Neutrophil (primary cell): ENCODE data around the gene EXOC2.

Experiments
- H3K27ac ChIP-seq: fragments of 200-600 bp; sonication (generic); 2 replicates; pipeline ENCODE4 v1.5.1; 2016; ENCODE audit warnings: mild to moderate bottlenecking, moderate library complexity
- H3K27me3 ChIP-seq: fragments of 200-600 bp; sonication (generic); 2 replicates; pipeline ENCODE4 v1.6.0; 2016; ENCODE audit warnings: mild to moderate bottlenecking
- H3K36me3 ChIP-seq: fragments of 200-600 bp; sonication (generic); 2 replicates; pipeline ENCODE4 v1.5.1; 2017
- H3K4me1 ChIP-seq, 2 experiments: fragments of 200-600 bp in 1 of 2; sonication (generic) in 1 of 2; 1 replicate in 1 of 2; 2 replicates in 1 of 2; pipeline versions ENCODE4 v1.5.1 to v1.6.1; 2013 to 2016; ENCODE audit warnings: low read depth in 1 of 2, low read length in 1 of 2, mild to moderate bottlenecking in 1 of 2, moderate library complexity in 1 of 2; ENCODE audit not compliant: control insufficient read depth in 1 of 2, insufficient read depth in 1 of 2
- H3K4me3 ChIP-seq, 2 experiments: fragments of 200-600 bp in 1 of 2; sonication (generic) in 1 of 2; 1 replicate in 1 of 2; 2 replicates in 1 of 2; pipeline ENCODE4 v1.5.1; 2013 to 2016; ENCODE audit warnings: low read depth in 1 of 2, low read length in 1 of 2, mild to moderate bottlenecking in 1 of 2, moderate library complexity in 1 of 2
- H3K9me3 ChIP-seq: fragments of 200-600 bp; sonication (generic); 2 replicates; pipeline ENCODE4 v1.5.1; 2016
- TF ChIP-seq, protein P1 (sequence below): fragments of 200-600 bp; sonication (generic); IDR thresholded peaks from 2 replicates; pipeline ENCODE4 v1.5.1; 2016; ENCODE audit warnings: antibody characterized with exemption

EXOC2 gene

GRCh38 chr6:446418-447366 is 246.2 kb downstream of the EXOC2 start:
- peaks cover 14% of the 10 kb centered on the region for H3K27me3 ChIP-seq
- TF ChIP-seq, protein P1, sequence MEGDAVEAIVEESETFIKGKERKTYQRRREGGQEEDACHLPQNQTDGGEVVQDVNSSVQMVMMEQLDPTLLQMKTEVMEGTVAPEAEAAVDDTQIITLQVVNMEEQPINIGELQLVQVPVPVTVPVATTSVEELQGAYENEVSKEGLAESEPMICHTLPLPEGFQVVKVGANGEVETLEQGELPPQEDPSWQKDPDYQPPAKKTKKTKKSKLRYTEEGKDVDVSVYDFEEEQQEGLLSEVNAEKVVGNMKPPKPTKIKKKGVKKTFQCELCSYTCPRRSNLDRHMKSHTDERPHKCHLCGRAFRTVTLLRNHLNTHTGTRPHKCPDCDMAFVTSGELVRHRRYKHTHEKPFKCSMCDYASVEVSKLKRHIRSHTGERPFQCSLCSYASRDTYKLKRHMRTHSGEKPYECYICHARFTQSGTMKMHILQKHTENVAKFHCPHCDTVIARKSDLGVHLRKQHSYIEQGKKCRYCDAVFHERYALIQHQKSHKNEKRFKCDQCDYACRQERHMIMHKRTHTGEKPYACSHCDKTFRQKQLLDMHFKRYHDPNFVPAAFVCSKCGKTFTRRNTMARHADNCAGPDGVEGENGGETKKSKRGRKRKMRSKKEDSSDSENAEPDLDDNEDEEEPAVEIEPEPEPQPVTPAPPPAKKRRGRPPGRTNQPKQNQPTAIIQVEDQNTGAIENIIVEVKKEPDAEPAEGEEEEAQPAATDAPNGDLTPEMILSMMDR = no peak
- no peaks in the 10 kb centered on the region for H3K9me3 ChIP-seq
- H3K36me3 ChIP-seq = no peaks in the 10 kb centered on the region
- H3K27ac ChIP-seq = no peak overlapping the region
- H3K4me1 ChIP-seq = no peaks in the 10 kb centered on the region
- no peak overlapping the region for H3K4me3 ChIP-seq

GRCh38 chr6:445571-446417 is 247.1 kb downstream of the EXOC2 start:
- no peak overlapping the region for H3K27ac ChIP-seq
- H3K9me3 ChIP-seq = no peaks in the 10 kb centered on the region
- no peaks in the 10 kb centered on the region for H3K4me1 ChIP-seq
- H3K27me3 ChIP-seq = peaks cover 14% of the 10 kb centered on the region
- H3K36me3 ChIP-seq = no peaks in the 10 kb centered on the region
- TF ChIP-seq, protein P1 = no peak
- no peak overlapping the region for H3K4me3 ChIP-seq

- Histone ChIP-seq H3K36me3 (no peaks in the 10 kb centered on the region), H3K9me3 (no peaks in the 10 kb centered on the region), H3K4me3 (no peak overlapping the region), H3K27me3 (peaks cover 14% of the 10 kb centered on the region), H3K4me1 (no peaks in the 10 kb centered on the region), H3K27ac (no peak overlapping the region)
- TF ChIP-seq, protein P1 = no peak
These were observed 248.2 kb downstream of the EXOC2 start for GRCh38 chr6:444653-445275.

DNA sequence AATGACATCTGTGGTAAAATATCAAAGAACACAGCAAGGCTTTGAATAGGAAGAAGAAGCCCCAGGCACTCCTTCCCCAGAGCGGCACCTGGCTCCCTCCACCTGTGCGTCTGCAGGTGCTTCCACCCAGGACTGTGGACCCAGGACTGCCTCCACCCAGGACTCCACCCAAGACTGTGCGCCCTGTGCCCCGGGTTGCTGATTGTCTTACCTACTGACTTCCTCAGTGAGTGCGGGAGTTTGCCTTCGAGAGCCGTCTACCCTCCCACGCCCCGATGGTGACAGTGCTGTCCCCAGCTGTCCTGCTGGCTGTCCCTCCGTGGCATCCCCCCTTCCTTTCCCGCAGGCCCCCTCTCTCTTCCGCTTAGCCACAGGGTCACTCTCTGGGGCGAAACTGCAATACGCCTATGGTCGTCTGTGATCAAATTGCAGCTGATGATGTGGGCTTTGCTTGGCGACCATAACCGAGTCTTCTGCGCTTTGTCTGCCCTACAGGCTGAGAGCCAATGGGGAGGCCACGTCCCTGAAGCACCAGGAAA is 249.2 kb downstream of the EXOC2 start:
- H3K27ac ChIP-seq = no peak overlapping the region
- no peak overlapping the region for H3K4me3 ChIP-seq
- no peaks in the 10 kb centered on the region for H3K4me1 ChIP-seq
- H3K9me3 ChIP-seq = no peaks in the 10 kb centered on the region
- H3K36me3 ChIP-seq = no peaks in the 10 kb centered on the region
- TF ChIP-seq, protein P1 = no peak
- H3K27me3 ChIP-seq = peaks cover 14% of the 10 kb centered on the region
